Activated CD8-positive, alpha-beta T cell treated with anti-CD3 and anti-CD28 coated beads for 36 hours (primary cell): ENCODE results near the gene GRM1. TPM values are rescaled to one million over a fixed set of nuclear protein-coding genes. Genes with fewer than 3 reads are reported as not detected.

Experiments used
- ATAC-seq: fragments of 200-7000 bp; cut with Tn5 transposase; one replicate; pipeline ENCODE4 v1.10.0; 2021; ENCODE audit warnings: mild to moderate bottlenecking, moderate library complexity
- CTCF ChIA-PET: fragments of 350-600 bp; sonication (Branson Sonifier 250); formaldehyde crosslinking; loops from one replicate; lab custom pipeline; 2021; ENCODE audit warnings: antibody characterized with exemption; lab: Charles Lee
- POLR2A ChIA-PET: fragments of 350-600 bp; sonication (Branson Sonifier 250); formaldehyde crosslinking; loops from one replicate; lab custom pipeline; 2021; ENCODE audit warnings: antibody characterized with exemption; lab: Charles Lee
- DNase-seq: peaks from one replicate; pipeline ENCODE4 v3.0.0-alpha.2; 2020
- H3K27ac Mint-ChIP-seq: one replicate; pipeline ENCODE4 v1.8.0; 2021; ENCODE audit warnings: mild to moderate bottlenecking, mixed read lengths
- H3K27me3 Mint-ChIP-seq: one replicate; pipeline ENCODE4 v1.8.0; 2021; ENCODE audit warnings: mixed read lengths
- H3K36me3 Mint-ChIP-seq: one replicate; pipeline ENCODE4 v1.8.0; 2021; ENCODE audit warnings: low read depth, mixed read lengths
- H3K4me1 Mint-ChIP-seq: one replicate; pipeline ENCODE4 v1.8.0; 2021; ENCODE audit warnings: low read depth, mixed read lengths
- H3K4me3 Mint-ChIP-seq: one replicate; pipeline ENCODE4 v1.8.0; 2021; ENCODE audit warnings: mild to moderate bottlenecking, moderate library complexity, mixed read lengths
- H3K9me3 Mint-ChIP-seq: one replicate; pipeline ENCODE4 v1.8.0; 2021; ENCODE audit warnings: mixed read lengths
- intact Hi-C: fragments of 100-400 bp; cut with micrococcal nuclease; formaldehyde crosslinking; loops from one replicate; pipeline ENCODE4 v1.10.0; 2022
- total RNA-seq, 2 experiments: library from RNA; stranded (reverse); gene quantifications; one replicate each; pipeline ENCODE4 v1.2.3, GENCODE V29; 2021
- TF ChIP-seq, protein P1 (sequence below): fragments of 200-600 bp; IDR thresholded peaks from one replicate; pipeline ENCODE4 v1.8.0; 2022; ENCODE audit warnings: antibody characterized with exemption, mild to moderate bottlenecking

GRM1 gene
- total RNA-seq, 2 experiments from 2014 or later = not detected

DNA sequence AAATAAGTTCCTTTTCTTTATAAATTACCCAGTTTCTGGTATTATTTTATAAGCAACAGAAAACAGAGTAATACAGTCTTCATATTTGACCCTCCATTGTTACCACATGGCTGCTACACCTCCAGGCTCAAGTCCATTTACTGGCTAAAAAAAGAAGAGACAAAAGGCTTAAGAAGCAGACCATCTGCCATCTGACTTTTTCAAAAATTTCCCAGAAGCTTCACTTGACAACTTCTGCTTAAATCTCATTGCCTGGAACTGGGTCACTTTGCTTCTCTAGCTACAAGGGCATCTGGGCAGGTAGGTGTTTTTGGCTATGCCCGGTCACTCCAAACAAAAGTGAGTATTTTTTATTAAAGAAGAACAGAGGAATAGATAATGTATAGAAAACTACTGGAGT lies 118.0 kb downstream of the GRM1 start:
- Mint-ChIP-seq H3K4me1 (no peaks in the 10 kb centered on the region), H3K27me3 (no peaks in the 10 kb centered on the region), H3K27ac (no peak overlapping the region), H3K36me3 (no peaks in the 10 kb centered on the region), H3K4me3 (no peak overlapping the region), H3K9me3 (no peaks in the 10 kb centered on the region)
- intact Hi-C loops = no loop called here
- TF ChIP-seq, protein P1, sequence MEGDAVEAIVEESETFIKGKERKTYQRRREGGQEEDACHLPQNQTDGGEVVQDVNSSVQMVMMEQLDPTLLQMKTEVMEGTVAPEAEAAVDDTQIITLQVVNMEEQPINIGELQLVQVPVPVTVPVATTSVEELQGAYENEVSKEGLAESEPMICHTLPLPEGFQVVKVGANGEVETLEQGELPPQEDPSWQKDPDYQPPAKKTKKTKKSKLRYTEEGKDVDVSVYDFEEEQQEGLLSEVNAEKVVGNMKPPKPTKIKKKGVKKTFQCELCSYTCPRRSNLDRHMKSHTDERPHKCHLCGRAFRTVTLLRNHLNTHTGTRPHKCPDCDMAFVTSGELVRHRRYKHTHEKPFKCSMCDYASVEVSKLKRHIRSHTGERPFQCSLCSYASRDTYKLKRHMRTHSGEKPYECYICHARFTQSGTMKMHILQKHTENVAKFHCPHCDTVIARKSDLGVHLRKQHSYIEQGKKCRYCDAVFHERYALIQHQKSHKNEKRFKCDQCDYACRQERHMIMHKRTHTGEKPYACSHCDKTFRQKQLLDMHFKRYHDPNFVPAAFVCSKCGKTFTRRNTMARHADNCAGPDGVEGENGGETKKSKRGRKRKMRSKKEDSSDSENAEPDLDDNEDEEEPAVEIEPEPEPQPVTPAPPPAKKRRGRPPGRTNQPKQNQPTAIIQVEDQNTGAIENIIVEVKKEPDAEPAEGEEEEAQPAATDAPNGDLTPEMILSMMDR = no peak
- ChIA-PET CTCF (no interaction called here), POLR2A (no interaction called here)
- ATAC-seq = no peak
- no peak for DNase-seq

DNA sequence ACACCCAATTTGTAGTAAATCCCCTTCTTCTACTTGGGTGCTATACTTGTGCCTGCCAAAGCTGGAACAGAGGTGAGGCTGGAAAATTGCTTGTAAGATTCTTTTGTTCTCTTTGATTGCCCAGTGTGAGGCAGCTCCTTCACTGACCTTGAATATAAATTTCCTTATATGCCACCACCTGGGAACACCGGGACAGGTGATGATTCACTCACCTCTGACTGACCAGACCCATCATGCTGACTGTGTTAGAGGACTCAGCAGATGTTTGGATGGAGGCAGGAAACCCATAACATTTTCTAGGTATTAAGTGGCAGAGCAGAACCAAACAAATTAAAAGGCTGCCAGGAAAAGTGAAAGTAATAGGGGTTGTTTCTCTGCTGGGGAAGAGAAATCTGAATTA lies 120.9 kb downstream of the GRM1 start:
- H3K4me1 Mint-ChIP-seq = no peaks in the 10 kb centered on the region
- ATAC-seq = no peak
- H3K27ac Mint-ChIP-seq = no peak overlapping the region
- ChIA-PET POLR2A (no interaction called here), CTCF (no interaction called here)
- H3K4me3 Mint-ChIP-seq = no peak overlapping the region
- no peaks in the 10 kb centered on the region for H3K9me3 Mint-ChIP-seq
- intact Hi-C loops = no loop called here
- TF ChIP-seq, protein P1 = no peak
- no peak for DNase-seq
- peaks cover 3% of the 10 kb centered on the region for H3K27me3 Mint-ChIP-seq
- no peaks in the 10 kb centered on the region for H3K36me3 Mint-ChIP-seq

DNA sequence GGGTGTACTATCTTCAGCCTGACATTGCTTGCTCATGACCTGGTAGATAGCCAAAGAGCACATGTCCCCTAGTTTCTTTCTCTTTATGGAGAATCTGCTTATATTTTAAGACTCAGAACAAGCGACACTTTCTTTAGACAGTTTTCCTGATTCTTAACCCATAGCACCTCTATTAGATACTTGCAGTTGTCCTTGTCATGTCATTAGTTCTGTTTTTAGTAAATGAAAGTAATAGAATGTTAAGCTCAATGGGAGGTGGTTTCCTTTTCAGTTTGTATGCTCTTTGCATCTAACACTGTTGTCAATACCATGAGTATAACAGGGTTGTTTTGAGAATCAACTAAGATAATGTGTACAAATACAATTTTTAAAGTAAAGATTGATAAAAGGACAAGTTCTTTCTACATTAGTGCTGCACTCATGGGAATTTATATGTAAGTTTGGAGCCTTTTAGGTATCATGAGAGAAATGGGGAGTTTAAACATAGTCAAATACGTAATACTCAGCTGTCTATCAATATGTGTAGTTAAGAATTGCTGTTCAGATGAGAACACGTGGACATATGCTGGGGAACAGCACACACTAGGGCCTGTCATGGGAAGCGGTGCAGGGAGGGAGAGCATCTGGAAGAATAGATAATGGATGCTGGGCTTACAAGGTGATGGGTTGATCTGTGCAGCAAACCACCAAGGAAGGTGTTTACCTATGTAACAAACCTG lies 124.3 kb downstream of the GRM1 start:
- H3K9me3 Mint-ChIP-seq = no peaks in the 10 kb centered on the region
- POLR2A ChIA-PET = no interaction called here
- ATAC-seq = no peak

DNA sequence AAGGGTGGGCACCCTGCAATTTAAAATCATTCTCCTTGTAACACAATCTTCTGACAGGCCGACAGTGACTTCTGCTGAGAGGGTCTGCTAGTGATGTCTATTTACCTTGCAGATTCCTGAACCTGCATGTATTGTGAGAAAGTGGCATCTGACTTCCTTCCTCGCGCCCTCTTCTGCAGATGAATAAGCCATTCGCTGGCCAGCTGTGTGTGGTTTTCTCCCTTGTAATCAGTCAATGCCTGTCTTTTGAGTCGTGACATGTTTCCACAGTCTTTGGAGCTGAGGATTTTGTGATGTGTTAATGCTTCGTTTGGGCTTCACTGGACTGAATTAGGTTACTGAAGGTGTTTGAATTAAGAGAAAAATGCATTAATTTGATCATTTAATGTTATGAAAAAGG lies 125.3 kb downstream of the GRM1 start:
- intact Hi-C loops = no loop called here
- ChIA-PET POLR2A (no interaction called here), CTCF (interaction anchor here (0.8 kb wide), 1 partner anchor 13 kb away, joined by 3 read pairs; no protein-coding TSS in a partner anchor)
- no peaks in the 10 kb centered on the region for H3K9me3 Mint-ChIP-seq
- DNase-seq (no peak), ATAC-seq (no peak)
- H3K27me3 Mint-ChIP-seq = peaks cover 3% of the 10 kb centered on the region
- H3K27ac Mint-ChIP-seq = no peak overlapping the region
- no peaks in the 10 kb centered on the region for H3K4me1 Mint-ChIP-seq
- H3K4me3 Mint-ChIP-seq = no peak overlapping the region
- H3K36me3 Mint-ChIP-seq = no peaks in the 10 kb centered on the region
- TF ChIP-seq, protein P1 = no peak

More for the DNA sequence above, 124.3 kb downstream of the GRM1 start:
- TF ChIP-seq, protein P1 = no peak
- Mint-ChIP-seq H3K36me3 (no peaks in the 10 kb centered on the region), H3K27ac (no peak overlapping the region), H3K4me3 (no peak overlapping the region), H3K27me3 (peaks cover 3% of the 10 kb centered on the region), H3K4me1 (no peaks in the 10 kb centered on the region)
- intact Hi-C loops = no loop called here
- no peak for DNase-seq
- CTCF ChIA-PET = no interaction called here

DNA sequence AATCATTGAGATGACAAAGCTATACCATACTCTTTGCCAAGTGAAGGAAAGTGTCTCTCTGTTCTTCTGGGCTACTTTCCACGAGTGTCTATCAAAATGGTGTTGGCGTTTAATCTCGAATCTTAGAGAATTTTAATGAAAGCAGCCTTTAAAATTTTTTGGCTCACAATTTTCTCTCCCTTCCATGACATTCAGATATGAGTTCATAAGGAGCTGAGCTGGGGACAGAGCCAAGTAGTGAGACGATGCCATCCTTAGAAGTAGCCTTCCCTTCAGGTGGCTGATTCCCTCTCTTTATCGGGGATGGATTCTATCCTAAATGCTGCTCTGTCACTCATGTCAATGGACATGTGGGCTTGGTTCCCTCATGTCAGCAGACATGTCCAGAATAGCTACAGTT lies 132.8 kb downstream of the GRM1 start:
- no peak for DNase-seq
- H3K36me3 Mint-ChIP-seq = no peaks in the 10 kb centered on the region
- no peak overlapping the region for H3K4me3 Mint-ChIP-seq
- TF ChIP-seq, protein P1 = no peak
- no peak overlapping the region for H3K27ac Mint-ChIP-seq
- CTCF ChIA-PET = no interaction called here
- H3K9me3 Mint-ChIP-seq = no peaks in the 10 kb centered on the region
- POLR2A ChIA-PET = no interaction called here
- ATAC-seq = no peak
- intact Hi-C loops = no loop called here
- H3K27me3 Mint-ChIP-seq = no peaks in the 10 kb centered on the region
- no peaks in the 10 kb centered on the region for H3K4me1 Mint-ChIP-seq
